Measurements from ENCODE around the gene PXDC1.

The PXDC1 gene

GRCh38 chr6:3724451-3725144 is 26.9 kb downstream of the PXDC1 start:
- no peak for TF ChIP-seq CTCF (conservative IDR thresholded peaks at IDR 0.05; ENCODE audit: low read depth, low read length)
- Histone ChIP-seq H3K36me3 (ENCODE audit: insufficient read depth) (no peaks in the 10 kb centered on the region), H3K4me3 (IDR thresholded peaks at IDR 0.05; ENCODE audit: insufficient read depth, low read depth, low read length) (no peak overlapping the region), H3K9ac (no peak overlapping the region), H4K20me1 (ENCODE audit: insufficient read depth) (no peaks in the 10 kb centered on the region), H3K4me2 (no peak overlapping the region), H3K27ac (no peak overlapping the region), H3K4me1 (ENCODE audit: low read depth, poor library complexity, severe bottlenecking) (no peaks in the 10 kb centered on the region), H3K27me3 (ENCODE audit: insufficient read depth, low read depth) (no peaks in the 10 kb centered on the region), H2AFZ (ENCODE audit: low read depth) (no peak overlapping the region), H3K79me2 (ENCODE audit: insufficient read depth, low read depth) (no peaks in the 10 kb centered on the region)

GRCh38 chr6:3723966-3724365 is 27.5 kb downstream of the PXDC1 start:
- H3K36me3 ChIP-seq (ENCODE audit: insufficient read depth): no peaks in the 10 kb centered on the region
- no peak overlapping the region for H3K9ac ChIP-seq
- H2AFZ ChIP-seq (ENCODE audit: low read depth): no peak overlapping the region
- H3K4me3 ChIP-seq (IDR thresholded peaks at IDR 0.05; ENCODE audit: insufficient read depth, low read depth, low read length): no peak overlapping the region
- no peaks in the 10 kb centered on the region for H3K27me3 ChIP-seq (ENCODE audit: insufficient read depth, low read depth)
- H3K79me2 ChIP-seq (ENCODE audit: insufficient read depth, low read depth): no peaks in the 10 kb centered on the region
- H3K4me2 ChIP-seq: no peak overlapping the region
- no peak for TF ChIP-seq CTCF (conservative IDR thresholded peaks at IDR 0.05; ENCODE audit: low read depth, low read length)
- H3K4me1 ChIP-seq (ENCODE audit: low read depth, poor library complexity, severe bottlenecking): no peaks in the 10 kb centered on the region
- no peaks in the 10 kb centered on the region for H4K20me1 ChIP-seq (ENCODE audit: insufficient read depth)
- H3K27ac ChIP-seq: no peak overlapping the region

GRCh38 chr6:3723251-3723650 is 28.3 kb downstream of the PXDC1 start:
- Histone ChIP-seq H3K27ac (no peak overlapping the region), H3K4me2 (no peak overlapping the region), H3K4me3 (IDR thresholded peaks at IDR 0.05; ENCODE audit: insufficient read depth, low read depth, low read length) (no peak overlapping the region), H4K20me1 (ENCODE audit: insufficient read depth) (no peaks in the 10 kb centered on the region), H3K79me2 (ENCODE audit: insufficient read depth, low read depth) (no peaks in the 10 kb centered on the region), H3K27me3 (ENCODE audit: insufficient read depth, low read depth) (no peaks in the 10 kb centered on the region), H3K9ac (no peak overlapping the region), H3K36me3 (ENCODE audit: insufficient read depth) (no peaks in the 10 kb centered on the region), H2AFZ (ENCODE audit: low read depth) (no peak overlapping the region), H3K4me1 (ENCODE audit: low read depth, poor library complexity, severe bottlenecking) (no peaks in the 10 kb centered on the region)
- TF ChIP-seq CTCF (conservative IDR thresholded peaks at IDR 0.05; ENCODE audit: low read depth, low read length): no peak

- Histone ChIP-seq H3K27me3 (ENCODE audit: insufficient read depth, low read depth) (no peaks in the 10 kb centered on the region), H3K36me3 (ENCODE audit: insufficient read depth) (no peaks in the 10 kb centered on the region), H3K4me3 (IDR thresholded peaks at IDR 0.05; ENCODE audit: insufficient read depth, low read depth, low read length) (no peak overlapping the region), H3K27ac (no peak overlapping the region), H3K4me1 (ENCODE audit: low read depth, poor library complexity, severe bottlenecking) (no peaks in the 10 kb centered on the region), H3K79me2 (ENCODE audit: insufficient read depth, low read depth) (no peaks in the 10 kb centered on the region), H2AFZ (ENCODE audit: low read depth) (no peak overlapping the region), H3K9ac (no peak overlapping the region), H3K4me2 (no peak overlapping the region), H4K20me1 (ENCODE audit: insufficient read depth) (no peaks in the 10 kb centered on the region)
- TF ChIP-seq CTCF (conservative IDR thresholded peaks at IDR 0.05; ENCODE audit: low read depth, low read length): no peak
Observed at GRCh38 chr6:3722785-3723184, 28.7 kb downstream of the PXDC1 start.

Data from KMS-11 (cell line).